Tibial nerve (tissue), 4 donors: ENCODE results near the gene DZIP1L. TPM values are rescaled to one million over a fixed set of nuclear protein-coding genes. Genes with fewer than 3 reads are reported as not detected.

Experiments
- DNase-seq, 2 donors: peaks; one replicate each; pipeline ENCODE4 v3.0.0-alpha.2; 2019; ENCODE audit warnings: low spot score in 2 of 2
- H3K27ac ChIP-seq, 4 donors: fragments of 200-600 bp; sonication (generic) in 3 of 4; one replicate each; pipeline ENCODE4 v1.5.1; 2017 to 2019; ENCODE audit warnings: mild to moderate bottlenecking in 1 of 4
- H3K27me3 ChIP-seq, 2 donors: fragments of 200-600 bp; sonication (generic) in 1 of 2; one replicate each; pipeline versions ENCODE4 v1.5.1 to v1.6.0; 2017 to 2019
- H3K36me3 ChIP-seq, 3 donors: fragments of 200-600 bp; sonication (generic); one replicate each; pipeline ENCODE4 v1.5.1; 2018 to 2019
- H3K4me1 ChIP-seq, 4 donors: fragments of 200-600 bp; sonication (generic) in 3 of 4; one replicate each; pipeline ENCODE4 v1.5.1; 2017 to 2019
- H3K4me3 ChIP-seq, 4 donors: fragments of 200-600 bp; sonication (generic) in 3 of 4; one replicate each; pipeline ENCODE4 v1.5.1; 2017 to 2019; ENCODE audit warnings: mild to moderate bottlenecking in 1 of 4, moderate library complexity in 1 of 4
- H3K9me3 ChIP-seq, 4 donors: fragments of 200-600 bp; sonication (generic) in 3 of 4; one replicate each; pipeline ENCODE4 v1.5.1; 2017 to 2019
- EP300 ChIP-seq, 2 donors: sonication (generic); formaldehyde crosslinking; IDR thresholded peaks; one replicate each; pipeline ENCODE4 v1.6.1; 2017; ENCODE audit warnings: antibody characterized with exemption in 2 of 2, mild to moderate bottlenecking in 1 of 2
- POLR2A ChIP-seq, 2 donors: fragments of 450-650 bp; IDR thresholded peaks; one replicate each; pipeline ENCODE4 v1.6.1; 2017; ENCODE audit warnings: antibody characterized with exemption in 2 of 2, mild to moderate bottlenecking in 2 of 2, moderate library complexity in 2 of 2
- WGBS, 2 donors: methylation state at CpG; one replicate each; pipeline ENCODE4 v1.1.5; 2018; 5-methylcytosine and 5-hydroxymethylcytosine counted together
- total RNA-seq, 4 donors: library from RNA; depleted of rRNA; stranded (reverse); fragments of >200 nt; gene quantifications; one replicate each; pipeline ENCODE4 v1.1.0, GENCODE V29; 2016
- TF ChIP-seq, protein P1 (sequence below), 5 experiments: fragments of 200-600 bp in 3 of 5; fragments of 450-650 bp in 2 of 5; sonication (generic) in 3 of 5; IDR thresholded peaks; one replicate each; pipeline ENCODE4 v1.5.1; 2016 to 2019; ENCODE audit warnings: antibody characterized with exemption in 5 of 5, mild to moderate bottlenecking in 3 of 5, moderate library complexity in 2 of 5

The DZIP1L gene
- total RNA-seq, 4 donors from 2014 or later: 40.2 to 64.5 (median 42.8) TPM

DNA sequence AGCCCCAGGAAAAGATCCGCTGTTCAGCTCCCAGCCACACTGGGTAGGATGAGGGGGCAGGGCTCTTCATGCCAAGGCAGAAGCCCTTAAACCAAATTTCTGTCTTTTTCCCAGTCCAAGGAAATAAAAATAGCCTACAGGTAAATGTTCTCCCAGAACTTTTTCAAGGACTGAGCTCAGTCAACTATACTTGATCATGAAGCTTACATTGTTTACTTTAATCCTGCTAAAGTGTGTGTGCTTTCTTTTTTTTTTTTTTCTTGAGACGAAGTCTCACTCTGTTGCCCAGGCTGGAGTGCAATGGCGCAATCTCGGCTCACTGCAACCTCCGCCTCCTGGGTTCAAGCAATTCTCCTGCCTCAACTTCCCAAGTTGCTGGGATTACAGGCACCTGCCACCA lies 87.6 kb downstream of the DZIP1L start:
- 91 to 95% methylated on average over 5 of the region's 5 CpGs for WGBS, 2 donors
- H3K27ac ChIP-seq: no peak overlapping the region
- no peak overlapping the region for H3K4me3 ChIP-seq
- TF ChIP-seq, protein P1, sequence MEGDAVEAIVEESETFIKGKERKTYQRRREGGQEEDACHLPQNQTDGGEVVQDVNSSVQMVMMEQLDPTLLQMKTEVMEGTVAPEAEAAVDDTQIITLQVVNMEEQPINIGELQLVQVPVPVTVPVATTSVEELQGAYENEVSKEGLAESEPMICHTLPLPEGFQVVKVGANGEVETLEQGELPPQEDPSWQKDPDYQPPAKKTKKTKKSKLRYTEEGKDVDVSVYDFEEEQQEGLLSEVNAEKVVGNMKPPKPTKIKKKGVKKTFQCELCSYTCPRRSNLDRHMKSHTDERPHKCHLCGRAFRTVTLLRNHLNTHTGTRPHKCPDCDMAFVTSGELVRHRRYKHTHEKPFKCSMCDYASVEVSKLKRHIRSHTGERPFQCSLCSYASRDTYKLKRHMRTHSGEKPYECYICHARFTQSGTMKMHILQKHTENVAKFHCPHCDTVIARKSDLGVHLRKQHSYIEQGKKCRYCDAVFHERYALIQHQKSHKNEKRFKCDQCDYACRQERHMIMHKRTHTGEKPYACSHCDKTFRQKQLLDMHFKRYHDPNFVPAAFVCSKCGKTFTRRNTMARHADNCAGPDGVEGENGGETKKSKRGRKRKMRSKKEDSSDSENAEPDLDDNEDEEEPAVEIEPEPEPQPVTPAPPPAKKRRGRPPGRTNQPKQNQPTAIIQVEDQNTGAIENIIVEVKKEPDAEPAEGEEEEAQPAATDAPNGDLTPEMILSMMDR (IDR thresholded peaks at IDR 0.05): no peak
- H3K27me3 ChIP-seq: no peaks in the 10 kb centered on the region
- H3K36me3 ChIP-seq: peaks cover 0 to 31% (median 0%) of the 10 kb centered on the region in 3 donors
- DNase-seq: no peak
- no peaks in the 10 kb centered on the region for H3K9me3 ChIP-seq
- no peaks in the 10 kb centered on the region for H3K4me1 ChIP-seq

- peaks cover 0 to 25% (median 0%) of the 10 kb centered on the region in 3 donors for H3K36me3 ChIP-seq
Observed at GRCh38 chr3:138025553-138025952, 89.9 kb downstream of the DZIP1L start.

DNA sequence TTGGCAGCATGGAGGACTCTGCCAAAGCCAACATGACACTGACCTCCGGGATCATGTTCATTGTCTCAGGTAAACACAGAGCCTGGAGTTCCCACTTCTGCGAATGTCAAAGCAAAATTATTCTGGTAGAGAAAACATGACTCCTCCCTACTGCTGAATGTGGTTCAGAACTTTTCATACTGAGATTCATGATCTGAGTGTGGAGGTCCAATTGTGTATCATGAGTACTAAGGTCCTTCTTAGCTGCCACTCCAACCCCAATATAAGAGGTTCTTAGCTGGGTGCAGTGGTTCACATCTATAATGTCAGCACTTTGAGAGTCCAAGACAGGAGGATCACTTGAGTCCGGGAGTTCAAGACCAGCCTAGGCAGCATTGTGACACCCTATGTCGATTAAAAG lies 91.7 kb downstream of the DZIP1L start:
- Histone ChIP-seq H3K4me1 (no peaks in the 10 kb centered on the region), H3K36me3 (peaks cover 0 to 20% (median 0%) of the 10 kb centered on the region in 3 donors), H3K4me3 (no peak overlapping the region), H3K27ac (no peak overlapping the region), H3K27me3 (no peaks in the 10 kb centered on the region), H3K9me3 (no peaks in the 10 kb centered on the region)
- no peak for TF ChIP-seq EP300 (IDR thresholded peaks at IDR 0.05)
- no peak for TF ChIP-seq POLR2A (IDR thresholded peaks at IDR 0.05)
- WGBS, 2 donors: 92 to 97% methylated on average over 4 of the region's 4 CpGs
- no peak for DNase-seq

More at GRCh38 chr3:138025553-138025952, 89.9 kb downstream of the DZIP1L start:
- TF ChIP-seq, protein P1 (IDR thresholded peaks at IDR 0.05): no peak
- TF ChIP-seq POLR2A (IDR thresholded peaks at IDR 0.05) (no peak), EP300 (IDR thresholded peaks at IDR 0.05) (no peak)
- no peak overlapping the region for H3K27ac ChIP-seq
- DNase-seq: no peak
- no peaks in the 10 kb centered on the region for H3K4me1 ChIP-seq
- no peaks in the 10 kb centered on the region for H3K9me3 ChIP-seq
- no peaks in the 10 kb centered on the region for H3K27me3 ChIP-seq
- no peak overlapping the region for H3K4me3 ChIP-seq

DNA sequence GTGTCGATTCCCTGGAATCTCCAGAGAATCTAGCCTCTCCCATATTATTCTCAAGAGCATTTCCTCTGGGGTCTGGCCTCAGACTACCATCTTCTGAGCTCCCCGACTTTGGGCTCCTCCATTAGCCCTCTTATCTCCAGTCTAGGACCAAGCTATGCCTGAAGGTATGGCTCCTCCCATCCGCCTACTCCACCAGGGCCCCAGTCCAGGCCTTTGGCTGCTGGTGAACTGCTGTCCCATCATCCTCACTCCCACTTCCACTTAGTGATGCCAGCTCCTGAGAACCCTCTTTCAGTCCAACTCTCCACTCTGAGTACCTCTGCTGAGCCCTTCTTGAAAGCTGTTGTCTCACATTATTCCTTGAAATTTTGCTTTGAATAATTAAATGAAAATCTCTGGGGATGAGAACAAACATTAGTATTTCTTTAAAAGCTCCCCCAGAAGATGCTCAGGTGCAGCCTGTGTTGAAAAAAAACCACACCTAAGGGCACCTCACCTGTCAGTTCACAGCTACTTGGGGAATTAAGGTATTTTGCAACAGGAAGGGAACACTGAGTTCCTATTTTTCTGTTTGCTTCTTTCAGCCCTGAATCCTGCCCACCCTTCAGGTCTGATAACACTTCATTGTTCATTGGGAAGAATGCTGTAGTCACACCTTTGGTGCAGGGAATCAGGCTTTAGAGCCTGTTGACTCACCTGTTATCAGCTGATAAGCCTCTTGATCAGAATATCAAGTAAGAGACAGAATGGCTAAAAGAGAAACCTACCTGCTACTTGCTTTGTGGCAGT lies 95.9 kb downstream of the DZIP1L start:
- no peak overlapping the region for H3K27ac ChIP-seq
- DNase-seq: no peak
- H3K36me3 ChIP-seq: peaks cover 0 to 12% (median 0%) of the 10 kb centered on the region in 3 donors
- TF ChIP-seq, protein P1 (IDR thresholded peaks at IDR 0.05): no peak
- no peak for TF ChIP-seq EP300 (IDR thresholded peaks at IDR 0.05)
- no peak for TF ChIP-seq POLR2A (IDR thresholded peaks at IDR 0.05)
- H3K9me3 ChIP-seq: no peaks in the 10 kb centered on the region
- no peaks in the 10 kb centered on the region for H3K27me3 ChIP-seq
- 91 to 95% methylated on average over 3 of the region's 3 CpGs for WGBS, 2 donors
- H3K4me1 ChIP-seq: no peaks in the 10 kb centered on the region
- H3K4me3 ChIP-seq: no peak overlapping the region

DNA sequence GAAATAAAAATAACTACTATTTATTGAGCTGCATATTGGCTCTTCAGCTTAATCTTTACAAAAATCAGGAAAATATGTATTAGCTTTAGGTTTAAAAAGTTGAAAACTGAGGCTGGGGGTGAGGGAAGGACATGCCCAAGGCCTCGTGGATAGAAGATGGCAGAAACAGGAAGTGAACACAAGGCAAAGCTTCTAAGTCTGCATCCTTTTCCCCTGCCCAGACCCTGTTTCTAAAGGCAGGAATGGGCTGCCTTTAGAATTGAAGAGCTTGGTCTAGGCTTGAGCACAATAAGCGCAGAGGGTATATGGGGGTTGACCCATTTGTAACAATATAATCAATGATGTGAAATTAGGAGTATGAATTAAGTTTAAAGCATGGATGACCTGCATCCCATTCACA lies 99.3 kb downstream of the DZIP1L start:
- WGBS, 2 donors: 76 to 81% methylated on average over 2 of the region's 2 CpGs
- DNase-seq: no peak
- Histone ChIP-seq H3K27ac (no peak overlapping the region), H3K4me3 (no peak overlapping the region), H3K27me3 (no peaks in the 10 kb centered on the region), H3K9me3 (no peaks in the 10 kb centered on the region), H3K4me1 (no peaks in the 10 kb centered on the region), H3K36me3 (peaks cover 0 to 4% (median 0%) of the 10 kb centered on the region in 3 donors)
- TF ChIP-seq EP300 (IDR thresholded peaks at IDR 0.05) (no peak), POLR2A (IDR thresholded peaks at IDR 0.05) (no peak)
- TF ChIP-seq, protein P1 (IDR thresholded peaks at IDR 0.05): no peak
